Activated CD8-positive, alpha-beta memory T cell treated with anti-CD3 and anti-CD28 coated beads, Interleukin-2, amount 50 U/mL, for 4 hours (primary cell): ENCODE results near the gene CAMSAP3.
"Not testable (repeated sequence)": the region's sequence is repeated elsewhere in the genome, so short reads cannot be mapped to it uniquely, and the experiment has no call there.

Experiments used
- DNase-seq: peaks from one replicate; pipeline ENCODE4 v3.0.0-alpha.2; 2020

Gene CAMSAP3

DNA sequence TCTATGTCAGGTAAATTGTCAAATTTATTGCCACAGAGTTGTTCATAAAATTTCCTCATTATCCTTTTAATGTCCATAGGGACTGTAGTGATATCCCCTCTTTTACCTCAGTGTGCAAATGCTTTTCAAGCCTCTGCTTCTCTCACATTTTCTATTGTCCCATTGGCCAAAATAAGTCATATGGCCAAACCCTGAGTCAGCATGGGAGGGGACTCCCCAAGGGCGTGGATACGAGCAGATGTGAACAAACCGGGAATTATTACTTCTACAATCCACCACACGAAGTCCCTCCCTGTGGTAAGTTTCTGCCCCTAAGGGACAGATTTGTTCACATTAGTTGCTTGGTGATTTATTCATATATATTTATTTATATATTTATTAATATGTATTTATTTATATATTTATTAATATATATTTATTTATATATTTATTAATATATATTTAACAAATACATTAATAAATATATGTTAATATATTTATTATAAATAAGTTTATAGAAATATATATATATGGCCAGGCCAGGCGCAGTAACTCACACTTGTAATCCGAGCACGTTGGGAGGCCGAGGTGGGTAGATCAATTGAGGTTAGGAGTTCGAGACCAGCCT is 20.1 kb upstream of the CAMSAP3 start:
- DNase-seq = no peak

DNA sequence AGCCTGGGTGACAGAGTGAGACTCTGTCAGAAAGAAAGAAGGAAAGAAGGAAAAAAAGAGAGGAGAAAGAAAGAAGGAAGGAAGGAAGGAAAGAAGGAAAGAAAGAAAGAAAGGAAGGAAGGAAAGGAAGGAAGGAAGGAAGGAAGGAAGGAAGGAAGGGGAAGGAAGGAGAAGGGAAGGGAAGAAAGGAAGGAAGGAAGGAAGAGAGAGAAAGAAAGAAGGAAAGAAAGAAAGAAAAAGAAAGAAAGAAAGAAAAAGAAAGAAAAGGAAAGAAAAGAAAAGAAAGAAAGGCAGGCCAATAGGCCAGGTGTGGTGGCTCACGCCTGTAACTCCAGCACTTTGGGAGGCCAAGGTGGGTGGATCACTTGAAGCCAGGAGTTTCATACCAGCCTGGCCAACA is 18.2 kb upstream of the CAMSAP3 start:
- DNase-seq = not testable (repeated sequence)

GRCh38 chr19:7578127-7578526 is 17.5 kb upstream of the CAMSAP3 start:
- DNase-seq = no peak

DNA sequence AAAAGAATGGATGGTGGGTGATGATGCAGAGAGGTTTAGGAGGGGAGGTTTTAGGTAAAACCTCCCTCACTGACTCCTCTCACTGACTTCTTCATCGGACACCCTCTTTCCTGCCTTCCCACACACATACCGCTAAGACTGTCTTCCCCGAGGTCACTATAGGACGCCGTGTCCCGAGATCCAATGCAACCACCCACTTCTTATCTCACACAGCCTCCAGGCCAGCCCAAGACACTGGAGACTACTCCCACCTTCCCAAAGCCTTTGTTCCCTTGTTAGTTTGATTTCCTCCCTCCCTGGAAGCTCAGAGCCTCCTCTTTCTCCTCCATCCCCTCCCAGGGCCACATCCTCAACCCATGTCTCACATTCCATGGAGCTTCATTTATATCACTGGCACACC is 16.5 kb upstream of the CAMSAP3 start:
- DNase-seq = no peak

DNA sequence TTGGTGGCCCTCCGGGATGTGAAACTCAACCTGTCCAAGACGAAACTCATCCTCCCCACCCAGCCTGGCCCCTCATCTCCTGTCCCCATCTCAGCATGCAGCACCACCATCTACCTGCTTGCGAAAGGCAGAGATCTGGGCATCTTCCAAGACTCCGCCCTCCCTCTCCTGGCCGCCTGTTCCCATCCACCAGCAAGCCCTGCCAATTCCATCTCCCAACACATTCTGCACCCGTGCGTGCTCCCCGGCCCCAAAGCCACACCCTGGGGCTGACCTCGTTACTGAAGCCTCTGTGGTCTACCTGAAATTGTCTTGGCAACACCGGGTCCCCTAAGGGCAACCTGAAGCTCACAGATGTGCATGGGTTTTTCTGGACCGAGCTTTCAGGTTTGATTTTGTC is 13.2 kb upstream of the CAMSAP3 start:
- no peak for DNase-seq

GRCh38 chr19:7589822-7590221 is 5.8 kb upstream of the CAMSAP3 start:
- no peak for DNase-seq

DNA sequence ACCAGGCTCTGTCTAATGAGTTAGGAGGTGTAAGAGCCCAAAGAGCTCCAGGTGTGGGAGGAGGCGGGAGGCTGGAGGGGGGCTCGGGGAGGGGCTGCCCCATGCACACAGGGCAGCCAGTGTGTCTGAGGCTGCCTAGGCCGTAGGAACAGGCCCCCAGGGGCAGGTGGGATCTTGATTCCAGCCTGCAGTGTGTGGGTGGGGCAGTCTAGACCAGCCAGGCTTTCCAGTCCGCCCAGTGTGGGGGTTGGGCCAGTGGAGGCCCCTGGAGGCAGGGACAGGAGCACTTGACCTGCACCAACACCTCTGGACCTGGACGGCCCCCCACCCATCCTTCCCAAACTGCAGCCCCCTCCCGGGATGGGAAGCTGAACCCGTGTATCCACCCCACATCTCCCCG is 5.4 kb upstream of the CAMSAP3 start:
- no peak for DNase-seq

GRCh38 chr19:7596211-7596937 is 711 bp downstream of the CAMSAP3 start:
- no peak for DNase-seq

DNA sequence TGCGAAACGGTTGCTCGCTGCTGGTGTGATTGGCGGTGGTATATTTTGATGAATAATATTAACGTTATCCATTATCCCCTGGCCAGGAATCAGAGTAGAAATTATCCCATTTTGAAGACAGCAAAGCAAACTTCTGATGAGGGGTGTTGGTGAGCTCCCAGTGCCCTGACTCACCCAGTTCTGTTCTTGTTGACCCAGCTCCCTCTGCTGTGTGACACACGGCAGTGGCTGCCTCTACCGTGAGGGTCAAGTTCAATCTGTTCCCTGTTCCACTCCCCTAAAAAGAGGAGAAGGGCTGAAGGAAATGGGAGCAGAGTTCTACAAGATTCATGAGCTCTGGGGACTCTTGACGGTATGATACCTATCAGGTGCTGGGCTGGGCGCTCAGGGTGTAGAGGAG is 2.0 kb downstream of the CAMSAP3 start:
- DNase-seq = no peak

- DNase-seq = no peak
Measured at GRCh38 chr19:7598180-7598579, 2.5 kb downstream of the CAMSAP3 start.

DNA sequence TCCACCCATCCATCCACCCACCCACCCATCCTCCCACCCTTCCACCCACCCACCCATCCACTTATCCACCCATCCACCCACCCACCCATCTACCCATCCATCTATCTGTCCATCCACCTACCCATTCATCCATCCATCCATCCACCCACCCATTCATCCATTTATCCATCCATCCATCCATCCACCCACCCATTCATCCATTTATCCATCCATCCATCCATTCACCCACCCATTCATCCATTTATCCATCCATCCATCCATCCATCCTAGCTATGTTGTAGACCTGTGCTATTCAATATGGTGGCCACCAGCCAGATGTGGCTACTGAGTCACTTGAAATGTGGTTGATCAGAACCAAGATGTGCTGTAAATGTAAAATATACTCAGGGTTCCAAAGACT is 5.1 kb downstream of the CAMSAP3 start:
- no peak for DNase-seq

- DNase-seq = no peak
Measured at GRCh38 chr19:7602240-7602934, 6.7 kb downstream of the CAMSAP3 start.

- DNase-seq = no peak
Measured at GRCh38 chr19:7602935-7603497, 7.4 kb downstream of the CAMSAP3 start.

- DNase-seq = no peak
Measured at GRCh38 chr19:7603919-7604318, 8.3 kb downstream of the CAMSAP3 start.

DNA sequence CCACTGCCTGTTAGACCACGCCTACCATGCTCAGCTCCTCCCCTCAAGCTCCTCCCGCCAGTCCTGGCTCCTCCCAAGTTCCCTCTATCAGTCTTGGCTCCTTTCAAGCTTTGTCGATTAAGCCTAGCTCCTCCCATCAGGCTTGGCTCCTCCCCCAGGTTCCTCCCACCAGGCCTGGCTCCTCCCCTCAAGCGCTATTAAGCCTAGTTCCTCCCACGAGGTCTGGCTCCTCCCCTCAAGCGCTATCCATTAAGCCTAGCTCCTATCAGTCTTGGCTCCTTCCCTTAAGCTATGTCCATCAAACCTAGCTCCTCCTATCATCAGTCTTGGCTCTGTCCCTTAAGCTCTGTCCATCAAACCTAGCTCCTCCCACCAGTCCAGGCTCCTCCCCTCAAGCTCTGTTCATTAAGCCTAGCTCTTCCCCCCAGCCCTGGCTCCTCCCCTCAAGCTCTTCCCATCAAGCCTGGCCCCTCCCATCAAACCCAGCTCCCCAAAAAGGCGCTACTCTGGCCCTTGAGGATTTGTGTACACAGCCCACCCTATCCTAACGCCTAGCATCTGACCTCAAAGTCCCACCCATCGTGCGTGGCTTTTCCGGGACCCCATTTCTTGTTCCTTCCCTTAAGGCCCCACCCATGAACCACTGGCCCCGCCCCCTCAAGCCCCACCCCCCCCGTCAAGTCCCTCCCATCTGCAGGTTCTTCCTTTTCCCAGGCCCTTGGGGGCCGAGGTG is 10.0 kb downstream of the CAMSAP3 start:
- DNase-seq = no peak

GRCh38 chr19:7606289-7606688 is 10.6 kb downstream of the CAMSAP3 start:
- no peak for DNase-seq

- DNase-seq = no peak
Measured at GRCh38 chr19:7607212-7607873, 11.7 kb downstream of the CAMSAP3 start.

DNA sequence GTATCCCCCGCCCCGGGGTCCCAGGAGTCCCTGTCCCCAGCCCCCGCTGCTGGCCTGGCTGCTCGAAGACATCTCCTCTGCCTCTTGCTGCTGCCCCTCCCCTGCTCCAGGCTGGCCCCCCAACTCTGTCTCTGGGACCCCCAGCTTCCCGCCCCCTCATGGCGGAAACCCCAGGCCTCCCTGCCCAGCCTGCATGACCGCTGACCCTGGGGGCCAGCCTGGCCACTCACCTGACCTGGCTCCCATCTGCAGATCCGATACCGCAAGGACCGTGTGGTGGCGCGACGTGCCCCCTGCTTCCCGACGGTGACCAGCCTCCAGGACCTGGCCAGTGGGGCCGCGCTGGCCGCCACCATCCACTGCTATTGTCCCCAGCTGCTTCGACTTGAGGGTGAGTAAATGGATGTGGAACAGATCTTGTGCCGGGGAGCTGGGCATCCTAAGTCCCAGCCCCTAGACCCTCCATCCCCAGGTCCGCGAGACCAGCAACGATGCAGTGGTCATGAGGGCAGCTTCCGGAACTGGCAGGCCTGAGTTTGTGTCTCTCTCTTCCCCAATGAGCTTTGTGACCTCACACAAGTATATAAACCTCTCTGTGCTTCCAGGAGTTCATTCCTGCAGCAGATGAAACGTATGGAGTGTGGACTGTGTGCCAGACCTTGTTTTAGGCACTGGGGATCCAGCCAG is 12.4 kb downstream of the CAMSAP3 start:
- no peak for DNase-seq

- DNase-seq = no peak
Measured at GRCh38 chr19:7610491-7611240, 15.0 kb downstream of the CAMSAP3 start.

GRCh38 chr19:7611541-7612279 is 16.0 kb downstream of the CAMSAP3 start:
- no peak for DNase-seq
